Testis (tissue), 2 donors: ENCODE measurements around the gene IFNA10.
"Not testable (repeated sequence)": the region's sequence is repeated elsewhere in the genome, so short reads cannot be mapped to it uniquely, and the experiment has no call there.

Experiments used
- CTCF ChIP-seq, 3 experiments: fragments of 450-650 bp in 2 of 3; fragments of 200-600 bp in 1 of 3; sonication (generic) in 1 of 3; IDR thresholded peaks; one replicate each; pipeline ENCODE4 v1.5.1; 2016 to 2019; ENCODE audit warnings: antibody characterized with exemption in 3 of 3, mild to moderate bottlenecking in 2 of 3, moderate library complexity in 1 of 3
- POLR2A ChIP-seq: fragments of 450-650 bp; IDR thresholded peaks from one replicate; pipeline ENCODE4 v1.6.1; 2017; ENCODE audit warnings: antibody characterized with exemption, mild to moderate bottlenecking, moderate library complexity

GRCh38 chr9:21210782-21211181 lies 3.8 kb upstream of the IFNA10 start:
- not testable (repeated sequence) for TF ChIP-seq POLR2A; CTCF (IDR thresholded peaks at IDR 0.05)
